IPS DF 19.7 (cell line): ENCODE results near the gene CLDN25.

Experiments used
- DNase-seq: peaks from one replicate; pipeline ENCODE4 v3.0.0-alpha.2; 2013; ENCODE audit warnings: low read depth, low spot score

CLDN25 gene

GRCh38 chr11:113808931-113809330 is 29.3 kb downstream of the CLDN25 start:
- DNase-seq, result no peak

GRCh38 chr11:113814181-113814580 is 34.6 kb downstream of the CLDN25 start:
- DNase-seq, result no peak

GRCh38 chr11:113817162-113817561 is 37.6 kb downstream of the CLDN25 start:
- no peak for DNase-seq

- DNase-seq, result no peak
Observed at GRCh38 chr11:113817626-113818025, 38.0 kb downstream of the CLDN25 start.

- no peak for DNase-seq
Observed at GRCh38 chr11:113818426-113818825, 38.8 kb downstream of the CLDN25 start.

- no peak for DNase-seq
Observed at GRCh38 chr11:113827477-113827876, 47.9 kb downstream of the CLDN25 start.

GRCh38 chr11:113828191-113828590 is 48.6 kb downstream of the CLDN25 start:
- DNase-seq, result no peak

GRCh38 chr11:113829751-113830150 is 50.2 kb downstream of the CLDN25 start:
- no peak for DNase-seq
